K562 (cell line): ENCODE results near the gene TOM1L2. TPM values are rescaled to one million over a fixed set of nuclear protein-coding genes. Genes with fewer than 3 reads are reported as not detected.

ENCODE experiments used
- CEBPG ChIP-seq, 3 experiments: fragments of 200-800 bp in 1 of 3; sonication (Bioruptor generic) in 1 of 3; sonication (generic) in 1 of 3; formaldehyde crosslinking in 1 of 3; IDR thresholded peaks in 2 of 3; conservative IDR thresholded peaks in 1 of 3; 2 replicates each; pipeline versions ENCODE4 v1.6.1 to v1.8.0; 2016 to 2022; ENCODE audit warnings: missing compliant biosample characterization in 2 of 3, missing genetic modification characterization in 2 of 3, mild to moderate bottlenecking in 1 of 3, missing genetic modification reagents in 1 of 3
- EWSR1 ChIP-seq: fragments of 450-650 bp; IDR thresholded peaks from 2 replicates; pipeline ENCODE4 v1.6.1; 2018; ENCODE audit warnings: borderline replicate concordance, mild to moderate bottlenecking, low read depth, moderate library complexity; ENCODE audit not compliant: partially characterized antibody
- FOSL1 ChIP-seq: fragments of 200-800 bp; sonication (Bioruptor generic); conservative IDR thresholded peaks from 2 replicates; pipeline ENCODE4 v1.6.1; 2016; ENCODE audit warnings: missing genetic modification characterization, missing compliant biosample characterization
- HNRNPLL ChIP-seq: fragments of 200-400 bp; formaldehyde crosslinking; IDR thresholded peaks from 2 replicates; pipeline ENCODE4 v1.6.1; 2017; ENCODE audit warnings: low read length, low read depth, mild to moderate bottlenecking; ENCODE audit not compliant: poor library complexity, severe bottlenecking
- KLF13 ChIP-seq: fragments of 450-650 bp; IDR thresholded peaks from 2 replicates; pipeline ENCODE4 v1.6.1; 2016; ENCODE audit warnings: missing genetic modification characterization, low read depth, mild to moderate bottlenecking, missing compliant biosample characterization, moderate library complexity, borderline replicate concordance
- MEIS2 ChIP-seq: fragments of 450-650 bp; IDR thresholded peaks from 2 replicates; pipeline ENCODE4 v1.6.1; 2014; ENCODE audit warnings: mild to moderate bottlenecking; ENCODE audit not compliant: partially characterized antibody
- NCOR1 ChIP-seq: fragments of 450-650 bp; IDR thresholded peaks from 2 replicates; pipeline ENCODE4 v1.6.1; 2016; ENCODE audit warnings: mild to moderate bottlenecking, moderate library complexity
- NFIX ChIP-seq: fragments of 250-450 bp; sonication (Bioruptor Pico); IDR thresholded peaks from 2 replicates; pipeline ENCODE4 v1.4.0; 2020; ENCODE audit warnings: low read depth, mild to moderate bottlenecking, moderate library complexity
- NFRKB ChIP-seq: fragments of 450-650 bp; IDR thresholded peaks from 2 replicates; pipeline ENCODE4 v1.6.1; 2016; ENCODE audit warnings: low read depth
- PRPF4 ChIP-seq: fragments of 200-400 bp; formaldehyde crosslinking; IDR thresholded peaks from one replicate; pipeline ENCODE4 v1.6.1; 2017; ENCODE audit warnings: low read length, low read depth, mild to moderate bottlenecking; ENCODE audit not compliant: insufficient read depth, poor library complexity, severe bottlenecking
- PTRF ChIP-seq: fragments of 450-650 bp; IDR thresholded peaks from 2 replicates; pipeline ENCODE4 v1.6.1; 2016; ENCODE audit warnings: mild to moderate bottlenecking, missing genetic modification characterization, missing compliant biosample characterization
- RAD21 ChIP-seq, 2 experiments: fragments of 250-450 bp in 1 of 2; fragments of 450-650 bp in 1 of 2; sonication (Bioruptor Pico) in 1 of 2; formaldehyde crosslinking in 1 of 2; IDR thresholded peaks in 1 of 2; conservative IDR thresholded peaks in 1 of 2; 2 replicates each; pipeline versions ENCODE4 v1.4.0 to v1.8.0; 2020 to 2022; ENCODE audit warnings: mild to moderate bottlenecking in 2 of 2, moderate library complexity in 1 of 2
- RHOXF2B ChIP-seq: fragments of 250-450 bp; sonication (Bioruptor Pico); conservative IDR thresholded peaks from 2 replicates; pipeline ENCODE4 v1.5.1; 2021
- SAFB ChIP-seq: fragments of 200-400 bp; formaldehyde crosslinking; IDR thresholded peaks from 2 replicates; pipeline ENCODE4 v1.6.1; 2017; ENCODE audit warnings: low read depth, low read length, borderline replicate concordance
- ZKSCAN8 ChIP-seq: fragments of 200-800 bp; sonication (Bioruptor generic); IDR thresholded peaks from 2 replicates; pipeline ENCODE4 v1.6.1; 2016; ENCODE audit warnings: missing genetic modification characterization, missing compliant biosample characterization
- polyA plus RNA-seq, 8 experiments: library from polyadenylated mRNA; depleted of rRNA in 4 of 8; stranded (reverse) in 5 of 8; unstranded in 3 of 8; fragments of >200 nt; fragmentation: Nextera tagmentation in 2 of 8; fragmentation: Illumina TruSeq in 1 of 8; extraction: Ambion mirVana in 2 of 8; extraction: Trizol in 1 of 8; gene quantifications; 2 replicates each; pipeline versions ENCODE4 v1.2.1 to v1.2.3, GENCODE V29; 2011 to 2014; ENCODE audit warnings: inconsistent platforms in 1 of 8, missing spikeins in 1 of 8
- total RNA-seq, 7 experiments: library from RNA; depleted of rRNA in 6 of 7; stranded (reverse); fragments of >200 nt in 6 of 7; fragmentation: Illumina TruSeq in 2 of 7; extraction: Trizol in 2 of 7; gene quantifications; 2 replicates each; pipeline versions ENCODE4 v1.2.1 to v1.2.3, GENCODE V29; 2011 to 2021; ENCODE audit warnings: low replicate concordance in 1 of 7
- TF ChIP-seq, protein P1 (sequence below), 2 experiments: fragments of 200-800 bp in 1 of 2; sonication (Bioruptor generic) in 1 of 2; sonication (generic) in 1 of 2; formaldehyde crosslinking in 1 of 2; IDR thresholded peaks in 1 of 2; conservative IDR thresholded peaks in 1 of 2; 2 replicates each; pipeline versions ENCODE4 v1.5.0 to v1.6.1; 2016 to 2020; ENCODE audit warnings: missing compliant biosample characterization in 1 of 2, missing genetic modification characterization in 1 of 2, missing genetic modification reagents in 1 of 2
- TF ChIP-seq, protein P2 (sequence below): IDR thresholded peaks from 2 replicates; pipeline ENCODE4 v1.6.1; 2011; ENCODE audit warnings: borderline replicate concordance, low read depth, mild to moderate bottlenecking, moderate library complexity, low read length; ENCODE audit not compliant: insufficient read depth, poor library complexity, severe bottlenecking
- TF ChIP-seq, protein P3 (sequence below): sonication (generic); formaldehyde crosslinking; IDR thresholded peaks from 2 replicates; pipeline ENCODE4 v1.8.1; 2023; ENCODE audit warnings: missing genetic modification reagents, mild to moderate bottlenecking, borderline replicate concordance

Gene TOM1L2
- total and polyA plus RNA-seq, 9 of the 15 experiments (the other 6 are each of a cell fraction or from before 2014, with no cell fraction given) = 0.07 to 6.0 (median 2.5) TPM

DNA sequence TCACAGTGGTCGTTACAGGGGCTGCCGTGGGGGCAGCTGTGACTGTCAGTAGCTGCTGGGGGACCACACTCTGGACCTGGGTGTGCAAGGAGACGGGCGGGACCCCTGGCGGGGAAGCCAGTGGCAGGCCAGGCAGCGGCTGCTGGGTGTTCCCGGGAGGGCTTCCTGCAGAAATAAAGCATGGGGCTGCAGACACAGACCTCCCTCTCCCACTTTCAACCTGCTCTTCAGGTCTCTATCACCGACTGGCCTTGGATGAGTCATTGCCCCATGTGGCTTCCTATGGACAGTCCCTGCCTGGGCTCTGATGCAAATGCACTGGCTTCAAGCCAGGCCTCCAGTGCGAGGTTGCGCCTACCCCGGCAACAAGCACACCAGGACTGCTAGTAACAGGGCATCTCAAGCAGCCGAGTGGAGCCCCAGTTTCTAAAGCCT lies 152.6 kb downstream of the TOM1L2 start (continued):
- TF ChIP-seq PRPF4 (no peak), SAFB (no peak), NFIX (CRISPR knock-in tag) (no peak), EWSR1 (no peak), RAD21 (CRISPR knock-in tag; conservative IDR thresholded peaks at IDR 0.05 in 1 of 2, IDR thresholded peaks at IDR 0.05 in 1 of 2) (no peak), KLF13 (tag) (no peak), HNRNPLL (no peak), CEBPG (CRISPR knock-in tag; IDR thresholded peaks at IDR 0.05) (peak; percentile 66), CEBPG (tag; conservative IDR thresholded peaks at IDR 0.05 in 1 of 2, IDR thresholded peaks at IDR 0.05 in 1 of 2) (no peak), NFRKB (no peak), FOSL1 (tag) (peak; percentile 87), NCOR1 (no peak), MEIS2 (no peak), ZKSCAN8 (no peak), PTRF (tag) (no peak), RHOXF2B (CRISPR knock-in tag) (no peak)
- TF ChIP-seq, protein P1, sequence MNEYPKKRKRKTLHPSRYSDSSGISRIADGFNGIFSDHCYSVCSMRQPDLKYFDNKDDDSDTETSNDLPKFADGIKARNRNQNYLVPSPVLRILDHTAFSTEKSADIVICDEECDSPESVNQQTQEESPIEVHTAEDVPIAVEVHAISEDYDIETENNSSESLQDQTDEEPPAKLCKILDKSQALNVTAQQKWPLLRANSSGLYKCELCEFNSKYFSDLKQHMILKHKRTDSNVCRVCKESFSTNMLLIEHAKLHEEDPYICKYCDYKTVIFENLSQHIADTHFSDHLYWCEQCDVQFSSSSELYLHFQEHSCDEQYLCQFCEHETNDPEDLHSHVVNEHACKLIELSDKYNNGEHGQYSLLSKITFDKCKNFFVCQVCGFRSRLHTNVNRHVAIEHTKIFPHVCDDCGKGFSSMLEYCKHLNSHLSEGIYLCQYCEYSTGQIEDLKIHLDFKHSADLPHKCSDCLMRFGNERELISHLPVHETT (CRISPR knock-in tag; conservative IDR thresholded peaks at IDR 0.05 in 1 of 2, IDR thresholded peaks at IDR 0.05 in 1 of 2) = no peak
- TF ChIP-seq, protein P2, sequence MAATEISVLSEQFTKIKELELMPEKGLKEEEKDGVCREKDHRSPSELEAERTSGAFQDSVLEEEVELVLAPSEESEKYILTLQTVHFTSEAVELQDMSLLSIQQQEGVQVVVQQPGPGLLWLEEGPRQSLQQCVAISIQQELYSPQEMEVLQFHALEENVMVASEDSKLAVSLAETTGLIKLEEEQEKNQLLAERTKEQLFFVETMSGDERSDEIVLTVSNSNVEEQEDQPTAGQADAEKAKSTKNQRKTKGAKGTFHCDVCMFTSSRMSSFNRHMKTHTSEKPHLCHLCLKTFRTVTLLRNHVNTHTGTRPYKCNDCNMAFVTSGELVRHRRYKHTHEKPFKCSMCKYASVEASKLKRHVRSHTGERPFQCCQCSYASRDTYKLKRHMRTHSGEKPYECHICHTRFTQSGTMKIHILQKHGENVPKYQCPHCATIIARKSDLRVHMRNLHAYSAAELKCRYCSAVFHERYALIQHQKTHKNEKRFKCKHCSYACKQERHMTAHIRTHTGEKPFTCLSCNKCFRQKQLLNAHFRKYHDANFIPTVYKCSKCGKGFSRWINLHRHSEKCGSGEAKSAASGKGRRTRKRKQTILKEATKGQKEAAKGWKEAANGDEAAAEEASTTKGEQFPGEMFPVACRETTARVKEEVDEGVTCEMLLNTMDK = no peak
- TF ChIP-seq, protein P3, sequence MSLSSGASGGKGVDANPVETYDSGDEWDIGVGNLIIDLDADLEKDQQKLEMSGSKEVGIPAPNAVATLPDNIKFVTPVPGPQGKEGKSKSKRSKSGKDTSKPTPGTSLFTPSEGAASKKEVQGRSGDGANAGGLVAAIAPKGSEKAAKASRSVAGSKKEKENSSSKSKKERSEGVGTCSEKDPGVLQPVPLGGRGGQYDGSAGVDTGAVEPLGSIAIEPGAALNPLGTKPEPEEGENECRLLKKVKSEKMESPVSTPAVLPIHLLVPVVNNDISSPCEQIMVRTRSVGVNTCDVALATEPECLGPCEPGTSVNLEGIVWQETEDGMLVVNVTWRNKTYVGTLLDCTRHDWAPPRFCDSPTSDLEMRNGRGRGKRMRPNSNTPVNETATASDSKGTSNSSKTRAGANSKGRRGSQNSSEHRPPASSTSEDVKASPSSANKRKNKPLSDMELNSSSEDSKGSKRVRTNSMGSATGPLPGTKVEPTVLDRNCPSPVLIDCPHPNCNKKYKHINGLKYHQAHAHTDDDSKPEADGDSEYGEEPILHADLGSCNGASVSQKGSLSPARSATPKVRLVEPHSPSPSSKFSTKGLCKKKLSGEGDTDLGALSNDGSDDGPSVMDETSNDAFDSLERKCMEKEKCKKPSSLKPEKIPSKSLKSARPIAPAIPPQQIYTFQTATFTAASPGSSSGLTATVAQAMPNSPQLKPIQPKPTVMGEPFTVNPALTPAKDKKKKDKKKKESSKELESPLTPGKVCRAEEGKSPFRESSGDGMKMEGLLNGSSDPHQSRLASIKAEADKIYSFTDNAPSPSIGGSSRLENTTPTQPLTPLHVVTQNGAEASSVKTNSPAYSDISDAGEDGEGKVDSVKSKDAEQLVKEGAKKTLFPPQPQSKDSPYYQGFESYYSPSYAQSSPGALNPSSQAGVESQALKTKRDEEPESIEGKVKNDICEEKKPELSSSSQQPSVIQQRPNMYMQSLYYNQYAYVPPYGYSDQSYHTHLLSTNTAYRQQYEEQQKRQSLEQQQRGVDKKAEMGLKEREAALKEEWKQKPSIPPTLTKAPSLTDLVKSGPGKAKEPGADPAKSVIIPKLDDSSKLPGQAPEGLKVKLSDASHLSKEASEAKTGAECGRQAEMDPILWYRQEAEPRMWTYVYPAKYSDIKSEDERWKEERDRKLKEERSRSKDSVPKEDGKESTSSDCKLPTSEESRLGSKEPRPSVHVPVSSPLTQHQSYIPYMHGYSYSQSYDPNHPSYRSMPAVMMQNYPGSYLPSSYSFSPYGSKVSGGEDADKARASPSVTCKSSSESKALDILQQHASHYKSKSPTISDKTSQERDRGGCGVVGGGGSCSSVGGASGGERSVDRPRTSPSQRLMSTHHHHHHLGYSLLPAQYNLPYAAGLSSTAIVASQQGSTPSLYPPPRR (CRISPR knock-in tag) = no peak
